B cell (primary cell): ENCODE results near the gene FRMD4A. TPM values are rescaled to one million over a fixed set of nuclear protein-coding genes. Genes with fewer than 3 reads are reported as not detected.
A peak's percentile ranks its signal among the peaks of the same experiment; 100 is the strongest.

ENCODE experiments used
- ATAC-seq: fragments of 200-7000 bp; cut with Tn5 transposase; one replicate; pipeline ENCODE4 v1.10.0; 2021; ENCODE audit warnings: low read depth, mild to moderate bottlenecking, moderate number of reproducible peaks, moderate library complexity
- CTCF ChIA-PET: fragments of 350-600 bp; sonication (Branson Sonifier 250); formaldehyde crosslinking; loops from one replicate; lab custom pipeline; 2021; ENCODE audit warnings: antibody characterized with exemption, inconsistent platforms; lab: Charles Lee
- POLR2A ChIA-PET: fragments of 350-600 bp; sonication (Branson Sonifier 250); formaldehyde crosslinking; loops from one replicate; lab custom pipeline; 2021; ENCODE audit warnings: antibody characterized with exemption; lab: Charles Lee
- DNase-seq: peaks from one replicate; pipeline ENCODE4 v3.0.0; 2013
- H2AFZ ChIP-seq: 2 replicates; pipeline ENCODE4 v1.6.1; 2012; ENCODE audit warnings: mild to moderate bottlenecking, low read depth, low read length; ENCODE audit not compliant: insufficient read depth, poor library complexity, severe bottlenecking
- H3K27ac ChIP-seq, 2 donors: 1 replicate in 1 of 2; 2 replicates in 1 of 2; pipeline ENCODE4 v1.5.1; 2012 to 2013; ENCODE audit warnings: low read length in 2 of 2, mild to moderate bottlenecking in 2 of 2, moderate library complexity in 1 of 2
- H3K27me3 ChIP-seq, 4 experiments: fragments of 200-600 bp in 1 of 4; sonication (generic) in 1 of 4; replicated peaks in 1 of 4; 1 replicate in 2 of 4; 2 replicates in 2 of 4; pipeline versions ENCODE4 v1.6.1 to v1.7.0; 2013 to 2016; ENCODE audit warnings: low read length in 3 of 4, mild to moderate bottlenecking in 2 of 4, mixed read lengths in 1 of 4, moderate library complexity in 1 of 4; ENCODE audit not compliant: insufficient read depth in 4 of 4, control insufficient read depth in 3 of 4; ENCODE audit errors: control extremely low read depth in 1 of 4
- H3K36me3 ChIP-seq, 2 experiments: replicated peaks in 1 of 2; 1 replicate in 1 of 2; 2 replicates in 1 of 2; pipeline versions ENCODE4 v1.6.1 to v1.7.1; 2013; ENCODE audit warnings: low read length in 1 of 2; ENCODE audit not compliant: insufficient read depth in 2 of 2, control insufficient read depth in 1 of 2; ENCODE audit errors: control extremely low read depth in 1 of 2, extremely low read depth in 1 of 2
- H3K4me1 ChIP-seq, 2 donors: fragments of 200-600 bp in 1 of 2; sonication (generic) in 1 of 2; 1 replicate in 1 of 2; 2 replicates in 1 of 2; pipeline versions ENCODE4 v1.5.1 to v1.6.1; 2013 to 2017; ENCODE audit warnings: low read length in 2 of 2; ENCODE audit not compliant: control insufficient read depth in 2 of 2, insufficient read depth in 2 of 2
- H3K4me2 ChIP-seq: replicated peaks from 2 replicates; pipeline ENCODE3; 2012; ENCODE audit warnings: mild to moderate bottlenecking, low read depth, low read length; ENCODE audit not compliant: poor library complexity, severe bottlenecking
- H3K4me3 ChIP-seq, 5 experiments: fragments of 200-600 bp in 1 of 5; sonication (generic) in 1 of 5; 1 replicate in 3 of 5; 2 replicates in 2 of 5; pipeline versions ENCODE4 v1.5.1 to v1.7.0; 2011 to 2016; ENCODE audit warnings: low read length in 4 of 5, mild to moderate bottlenecking in 4 of 5, low read depth in 2 of 5, control low read depth in 1 of 5, moderate library complexity in 1 of 5; ENCODE audit not compliant: insufficient read depth in 1 of 5; ENCODE audit errors: control extremely low read depth in 1 of 5, extremely low read depth in 1 of 5
- H3K79me2 ChIP-seq: fragments of 200-600 bp; sonication (generic); one replicate; pipeline ENCODE4 v1.6.0; 2016; ENCODE audit warnings: low read length; ENCODE audit not compliant: control insufficient read depth, insufficient read depth
- H3K9ac ChIP-seq: fragments of 200-600 bp; sonication (generic); 2 replicates; pipeline ENCODE4 v1.6.1; 2017; ENCODE audit warnings: mild to moderate bottlenecking, low read length, moderate library complexity
- H3K9me3 ChIP-seq, 3 donors: one replicate each; pipeline versions ENCODE4 v1.6.1 to v1.7.1; 2013; ENCODE audit warnings: low read length in 2 of 3; ENCODE audit not compliant: control insufficient read depth in 2 of 3, insufficient read depth in 1 of 3; ENCODE audit errors: control extremely low read depth in 1 of 3
- H4K20me1 ChIP-seq: 2 replicates; pipeline ENCODE4 v1.6.0; 2012; ENCODE audit warnings: mild to moderate bottlenecking, low read length; ENCODE audit not compliant: insufficient read depth, control insufficient read depth, poor library complexity, severe bottlenecking
- H3K27ac Mint-ChIP-seq: one replicate; pipeline ENCODE4 v1.8.0; 2021; ENCODE audit warnings: mixed read lengths
- H3K27me3 Mint-ChIP-seq: one replicate; pipeline ENCODE4 v1.8.0; 2021; ENCODE audit warnings: mixed read lengths
- H3K4me1 Mint-ChIP-seq: one replicate; pipeline ENCODE4 v1.8.0; 2021; ENCODE audit warnings: mixed read lengths
- H3K4me3 Mint-ChIP-seq: one replicate; pipeline ENCODE4 v1.8.0; 2021; ENCODE audit warnings: mixed read lengths
- H3K9me3 Mint-ChIP-seq: one replicate; pipeline ENCODE4 v1.8.0; 2022; ENCODE audit warnings: mixed read lengths; ENCODE audit not compliant: insufficient read depth
- EZH2 ChIP-seq: IDR thresholded peaks from 2 replicates; pipeline ENCODE4 v1.6.1; 2012; ENCODE audit warnings: borderline replicate concordance, low read depth, mild to moderate bottlenecking, moderate library complexity, low read length; ENCODE audit not compliant: insufficient read depth, poor library complexity, severe bottlenecking
- whole genome bisulfite sequencing: methylation state at CpG from one replicate; pipeline ENCODE4 v1.1.5; 2013; ENCODE audit warnings: missing lambda C conversion rate; ENCODE audit not compliant: insufficient coverage; 5-methylcytosine and 5-hydroxymethylcytosine counted together
- intact Hi-C: fragments of 100-400 bp; cut with micrococcal nuclease; formaldehyde crosslinking; loops from one replicate; pipeline ENCODE4 v1.10.0; 2022
- polyA plus RNA-seq: library from polyadenylated mRNA; depleted of rRNA; stranded (reverse); fragments of >200 nt; gene quantifications from 2 replicates; pipeline ENCODE4 v1.2.3, GENCODE V29; 2012
- total RNA-seq, 2 donors: library from RNA; stranded (reverse); fragments of 120-200 nt in 1 of 2; gene quantifications; 1 replicate in 1 of 2; 2 replicates in 1 of 2; pipeline versions ENCODE4 v1.2.3 to v1.2.4, GENCODE V29; 2013 to 2022
- TF ChIP-seq, protein P1 (sequence below): fragments of 200-600 bp; IDR thresholded peaks from one replicate; pipeline ENCODE4 v1.8.0; 2022; ENCODE audit warnings: antibody characterized with exemption, mild to moderate bottlenecking

FRMD4A gene
- total and polyA plus RNA-seq, 2 donors (not counting 1 experiment from before 2014, with no cell fraction given) = 0.76 to 3.4 TPM

DNA sequence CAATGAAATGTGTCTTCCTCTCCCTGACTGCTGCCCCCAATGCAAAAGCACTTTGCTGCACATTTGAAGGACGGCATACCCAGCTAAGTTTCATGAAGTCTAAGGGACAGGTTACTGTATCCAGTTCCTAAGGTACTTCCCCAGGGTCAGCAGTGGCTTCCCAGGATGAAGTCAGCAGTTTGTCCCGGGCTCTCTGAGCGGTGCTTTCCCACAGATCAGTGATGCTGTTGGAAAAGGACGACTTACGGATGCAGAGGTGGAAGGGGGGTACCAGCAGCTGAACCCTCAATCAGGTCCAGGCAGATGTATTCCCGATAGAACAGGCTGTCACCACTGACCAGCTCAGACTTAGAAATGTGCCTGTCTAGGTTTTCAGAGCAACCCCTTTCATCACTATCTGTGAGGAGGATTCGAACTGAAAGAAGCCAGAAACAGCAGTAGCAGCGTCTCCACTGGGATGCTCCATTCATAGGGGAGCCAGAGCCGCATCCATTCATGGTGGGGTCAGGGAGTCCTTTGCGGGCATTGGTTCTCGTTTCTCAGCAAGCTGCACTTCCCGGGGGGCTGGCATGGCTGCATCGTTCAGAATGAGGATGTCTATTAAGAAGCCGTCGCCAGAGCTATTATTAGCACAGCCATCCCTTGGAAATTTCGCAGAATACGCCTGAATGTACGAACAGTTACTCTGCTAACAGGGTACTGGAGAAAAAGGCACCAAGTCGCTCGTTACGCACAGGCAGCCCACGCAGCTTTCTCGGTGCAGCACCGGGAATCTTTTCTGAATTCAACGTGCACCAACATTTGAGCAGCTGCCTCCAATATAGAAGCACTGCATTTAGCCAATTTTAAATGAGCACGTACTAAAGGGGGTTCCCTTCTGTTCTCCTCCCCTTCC lies 440.2 kb downstream of the FRMD4A start:
- Histone ChIP-seq H3K9me3 (peaks cover 0 to 6% (median 0%) of the 10 kb centered on the region in 3 donors), H3K4me1 (peaks cover 19 to 20% of the 10 kb centered on the region in 2 donors), H3K27me3 (peaks cover 0 to 67% (median 45%) of the 10 kb centered on the region in 4 experiments), H3K36me3 (no peaks in the 10 kb centered on the region), H3K9ac (peak overlapping the region; percentile 66), H3K4me2 (peak overlapping the region; percentile 81), H3K27ac (no peak overlapping the region), H3K4me3 (peak overlapping the region; percentile 9 to 59 (median 45)), H2AFZ (peak overlapping the region; percentile 68), H3K79me2 (no peaks in the 10 kb centered on the region), H4K20me1 (no peaks in the 10 kb centered on the region)
- peaks cover 23% of the 10 kb centered on the region for H3K4me1 Mint-ChIP-seq
- intact Hi-C loops = no loop called here
- POLR2A ChIA-PET = no interaction called here
- CTCF ChIA-PET = no interaction called here
- no peaks in the 10 kb centered on the region for H3K9me3 Mint-ChIP-seq
- no peak for TF ChIP-seq EZH2
- TF ChIP-seq, protein P1, sequence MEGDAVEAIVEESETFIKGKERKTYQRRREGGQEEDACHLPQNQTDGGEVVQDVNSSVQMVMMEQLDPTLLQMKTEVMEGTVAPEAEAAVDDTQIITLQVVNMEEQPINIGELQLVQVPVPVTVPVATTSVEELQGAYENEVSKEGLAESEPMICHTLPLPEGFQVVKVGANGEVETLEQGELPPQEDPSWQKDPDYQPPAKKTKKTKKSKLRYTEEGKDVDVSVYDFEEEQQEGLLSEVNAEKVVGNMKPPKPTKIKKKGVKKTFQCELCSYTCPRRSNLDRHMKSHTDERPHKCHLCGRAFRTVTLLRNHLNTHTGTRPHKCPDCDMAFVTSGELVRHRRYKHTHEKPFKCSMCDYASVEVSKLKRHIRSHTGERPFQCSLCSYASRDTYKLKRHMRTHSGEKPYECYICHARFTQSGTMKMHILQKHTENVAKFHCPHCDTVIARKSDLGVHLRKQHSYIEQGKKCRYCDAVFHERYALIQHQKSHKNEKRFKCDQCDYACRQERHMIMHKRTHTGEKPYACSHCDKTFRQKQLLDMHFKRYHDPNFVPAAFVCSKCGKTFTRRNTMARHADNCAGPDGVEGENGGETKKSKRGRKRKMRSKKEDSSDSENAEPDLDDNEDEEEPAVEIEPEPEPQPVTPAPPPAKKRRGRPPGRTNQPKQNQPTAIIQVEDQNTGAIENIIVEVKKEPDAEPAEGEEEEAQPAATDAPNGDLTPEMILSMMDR = no peak
- 21% methylated on average over 26 of the region's 26 CpGs for WGBS
- H3K4me3 Mint-ChIP-seq = peak overlapping the region; percentile 81
- peak; percentile 31 for DNase-seq
- no peak overlapping the region for H3K27ac Mint-ChIP-seq
- peaks cover 82% of the 10 kb centered on the region for H3K27me3 Mint-ChIP-seq
- no peak for ATAC-seq

DNA sequence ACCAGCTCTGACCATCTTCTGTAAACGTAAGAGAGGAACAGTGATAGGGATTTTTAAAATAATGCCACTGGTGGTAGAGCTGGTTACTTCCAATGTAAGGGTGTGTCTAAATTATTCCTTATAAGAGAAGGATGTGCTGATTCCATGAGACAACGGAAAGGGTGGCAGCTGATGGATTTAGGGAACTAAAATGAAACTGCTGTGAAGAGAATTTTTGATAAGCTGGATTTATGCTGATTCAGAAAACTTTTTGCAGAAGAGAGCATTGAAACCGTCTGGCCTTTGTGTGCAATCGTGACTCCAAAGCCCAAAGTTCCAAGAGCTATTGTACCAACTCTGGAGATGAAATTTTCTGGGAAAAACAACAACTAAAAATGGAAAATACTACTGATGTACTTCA lies 443.0 kb downstream of the FRMD4A start:
- Histone ChIP-seq H3K36me3 (no peaks in the 10 kb centered on the region), H3K4me3 (no peak overlapping the region), H3K9ac (no peak overlapping the region), H4K20me1 (no peaks in the 10 kb centered on the region), H3K4me1 (peaks cover 19 to 20% of the 10 kb centered on the region in 2 donors), H3K4me2 (no peak overlapping the region), H3K9me3 (peaks cover 0 to 9% (median 0%) of the 10 kb centered on the region in 3 donors), H2AFZ (no peak overlapping the region), H3K27ac (no peak overlapping the region), H3K79me2 (no peaks in the 10 kb centered on the region), H3K27me3 (peaks cover 0 to 40% (median 25%) of the 10 kb centered on the region in 4 experiments)
- POLR2A ChIA-PET = no interaction called here
- H3K4me3 Mint-ChIP-seq = no peak overlapping the region
- ATAC-seq (no peak), DNase-seq (no peak)
- CTCF ChIA-PET = no interaction called here
- H3K4me1 Mint-ChIP-seq = peaks cover 24% of the 10 kb centered on the region
- H3K27ac Mint-ChIP-seq = no peak overlapping the region
- no peak for TF ChIP-seq EZH2
- TF ChIP-seq, protein P1 = no peak
- WGBS = 75% methylated on average over 1 of the region's 4 CpGs
- intact Hi-C loops = no loop called here
- no peaks in the 10 kb centered on the region for H3K9me3 Mint-ChIP-seq
- peaks cover 64% of the 10 kb centered on the region for H3K27me3 Mint-ChIP-seq
